EH (cell line): Measurements from ENCODE around the gene G6PD.
A peak's percentile ranks its signal among the peaks of the same experiment; 100 is the strongest.
"Not testable (repeated sequence)": the region's sequence is repeated elsewhere in the genome, so short reads cannot be mapped to it uniquely, and the experiment has no call there.

Experiments
- DNase-seq: peaks from one replicate; pipeline ENCODE4 v3.0.0-alpha.2; 2015; ENCODE audit warnings: low read depth

Gene G6PD

DNA sequence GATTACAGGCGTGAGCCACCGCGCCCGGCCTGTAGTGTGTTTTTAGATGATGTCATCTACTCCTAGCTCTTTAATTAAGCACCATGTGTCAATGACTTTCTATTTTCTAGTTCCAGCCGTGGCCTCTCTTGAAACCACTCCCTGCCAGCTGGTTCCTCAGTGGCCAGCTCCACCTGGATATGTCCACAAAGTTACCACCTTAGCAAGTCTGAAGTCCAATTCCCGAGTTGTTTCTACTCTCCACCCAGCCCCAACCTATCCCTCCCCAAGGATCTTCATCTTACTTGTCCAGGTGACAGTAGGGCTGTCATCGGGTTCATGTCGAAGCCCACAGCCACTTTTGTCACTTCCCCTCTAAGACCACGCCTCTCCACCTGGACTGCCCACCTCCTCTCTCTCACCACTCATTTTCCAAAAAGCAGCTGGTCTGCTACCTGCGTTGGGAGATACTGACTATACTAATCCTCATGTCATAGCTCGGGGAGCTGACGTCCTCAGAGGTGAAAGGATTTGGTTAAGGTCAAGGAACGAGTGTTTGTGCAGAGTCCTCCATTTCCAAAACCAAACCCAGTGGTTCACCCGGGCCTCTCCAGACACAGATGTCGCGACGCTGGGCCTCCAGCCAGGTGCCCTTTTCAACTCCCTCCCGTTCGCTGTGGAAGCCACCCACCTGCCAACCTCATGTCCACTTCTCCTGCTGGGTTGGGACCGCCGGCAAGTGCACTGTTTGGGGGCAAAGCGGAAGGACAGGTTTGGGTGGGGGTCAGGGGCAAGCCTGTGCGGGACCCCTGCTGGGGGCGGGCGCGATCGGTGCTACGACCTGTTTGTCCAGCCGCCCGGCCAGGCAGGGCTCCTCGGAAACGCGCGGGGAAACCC is 31.3 kb downstream of the G6PD start:
- no peak for DNase-seq

DNA sequence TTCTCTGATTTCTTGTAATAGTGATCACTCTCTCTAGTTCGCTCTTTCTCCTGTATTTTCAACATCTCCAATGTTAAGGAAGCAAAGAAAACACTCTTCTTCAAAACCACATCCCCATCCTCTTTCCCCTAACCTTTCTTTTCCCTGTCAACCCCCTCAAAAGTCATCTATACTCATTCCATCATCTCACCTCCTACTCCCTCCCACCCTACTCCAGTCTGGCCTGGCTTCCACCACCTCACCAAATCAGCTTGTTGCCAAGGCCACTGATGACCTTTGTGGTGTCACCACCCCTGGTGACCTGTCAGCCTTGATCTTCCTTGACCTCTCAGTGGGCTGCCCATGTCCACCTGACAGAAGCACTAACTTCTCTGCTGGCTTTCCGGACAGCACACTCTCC is 32.9 kb downstream of the G6PD start:
- no peak for DNase-seq

DNA sequence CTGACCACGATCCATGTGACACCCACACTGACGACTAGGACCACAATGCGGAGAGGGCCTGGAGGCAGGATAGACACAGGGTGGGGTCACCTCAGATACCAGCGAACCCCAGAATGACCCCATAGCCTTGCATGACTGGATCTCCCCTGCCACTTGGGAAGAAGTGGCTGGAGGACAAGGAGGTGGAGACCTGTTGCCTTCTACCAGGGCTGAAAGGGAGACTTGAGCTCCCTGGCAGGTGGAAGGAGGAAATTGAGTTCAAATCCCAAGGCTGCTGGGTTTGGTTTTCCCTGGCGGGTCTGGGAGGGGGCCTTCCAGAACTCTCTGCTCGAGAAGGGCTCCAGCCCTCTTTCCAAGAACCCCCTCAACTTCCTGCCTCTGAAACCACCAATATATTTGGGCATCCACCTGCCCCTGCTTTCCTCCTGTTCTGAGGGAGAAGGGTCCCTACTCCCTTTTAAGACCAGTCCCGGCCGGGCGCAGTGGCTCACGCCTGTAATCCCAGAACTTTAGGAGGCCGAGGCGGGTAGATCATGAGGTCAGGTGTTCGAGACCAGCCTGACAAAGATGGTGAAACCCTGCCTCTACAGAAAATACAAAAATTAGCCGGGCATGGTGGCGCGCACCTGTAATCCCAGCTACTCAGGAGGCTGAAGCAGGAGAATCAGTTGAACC is 33.6 kb downstream of the G6PD start:
- DNase-seq, result no peak

DNA sequence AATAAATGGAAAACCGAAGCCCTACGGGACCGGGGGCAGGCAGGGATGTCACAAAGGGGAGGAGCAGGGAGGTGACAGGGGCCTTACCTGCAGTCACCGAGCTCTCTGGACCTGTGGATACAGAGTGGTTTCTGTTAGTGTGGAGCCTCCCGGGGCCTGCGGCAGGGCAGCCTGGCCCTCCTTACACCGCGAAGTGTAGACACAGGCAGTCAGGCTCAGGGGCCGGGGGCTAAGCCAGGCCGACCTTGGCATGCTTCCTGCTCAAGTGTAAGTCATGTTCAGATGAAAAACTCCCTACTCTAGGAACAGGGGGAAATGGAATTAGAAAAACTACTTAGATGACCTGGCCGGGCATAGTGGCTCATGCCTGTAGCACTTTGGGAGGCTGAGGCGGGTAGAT is 34.9 kb downstream of the G6PD start:
- no peak for DNase-seq

DNA sequence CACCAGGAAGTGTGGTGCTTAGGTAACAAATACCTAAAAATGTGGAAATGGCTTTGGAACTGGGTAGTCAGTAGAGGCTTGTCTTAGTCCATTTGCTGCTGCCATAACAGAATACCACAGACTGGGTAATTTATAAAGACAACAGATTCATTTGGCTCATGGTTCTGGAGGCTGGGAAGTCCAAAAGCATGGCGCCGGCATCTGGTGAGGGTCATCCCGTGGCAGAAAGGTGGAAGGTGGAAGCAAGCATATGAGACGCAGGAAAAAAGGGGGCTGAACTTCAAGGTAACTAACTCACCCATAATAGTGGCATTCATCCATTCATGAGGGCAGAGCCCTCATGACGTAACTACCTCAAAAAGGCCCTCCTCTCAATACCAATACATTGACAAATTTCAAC is 37.2 kb downstream of the G6PD start:
- no peak for DNase-seq

DNA sequence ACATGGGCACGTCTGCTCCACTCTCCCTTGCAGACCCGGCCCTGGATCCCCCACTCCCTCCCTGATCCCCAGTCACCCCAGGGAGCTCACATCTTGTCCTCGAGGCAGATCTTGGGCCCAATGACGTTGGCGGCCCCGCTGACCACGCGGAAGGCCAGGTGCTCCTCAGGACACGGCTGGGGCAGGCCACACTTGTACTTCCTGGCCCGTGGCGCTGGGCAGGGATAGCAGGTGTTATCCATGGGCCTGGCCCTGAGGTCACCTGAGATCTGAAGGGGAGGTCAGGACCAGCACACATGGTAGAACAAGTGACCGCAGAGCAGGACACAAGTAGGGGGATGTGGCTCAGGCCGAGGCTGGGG is 38.3 kb downstream of the G6PD start:
- DNase-seq, result no peak

DNA sequence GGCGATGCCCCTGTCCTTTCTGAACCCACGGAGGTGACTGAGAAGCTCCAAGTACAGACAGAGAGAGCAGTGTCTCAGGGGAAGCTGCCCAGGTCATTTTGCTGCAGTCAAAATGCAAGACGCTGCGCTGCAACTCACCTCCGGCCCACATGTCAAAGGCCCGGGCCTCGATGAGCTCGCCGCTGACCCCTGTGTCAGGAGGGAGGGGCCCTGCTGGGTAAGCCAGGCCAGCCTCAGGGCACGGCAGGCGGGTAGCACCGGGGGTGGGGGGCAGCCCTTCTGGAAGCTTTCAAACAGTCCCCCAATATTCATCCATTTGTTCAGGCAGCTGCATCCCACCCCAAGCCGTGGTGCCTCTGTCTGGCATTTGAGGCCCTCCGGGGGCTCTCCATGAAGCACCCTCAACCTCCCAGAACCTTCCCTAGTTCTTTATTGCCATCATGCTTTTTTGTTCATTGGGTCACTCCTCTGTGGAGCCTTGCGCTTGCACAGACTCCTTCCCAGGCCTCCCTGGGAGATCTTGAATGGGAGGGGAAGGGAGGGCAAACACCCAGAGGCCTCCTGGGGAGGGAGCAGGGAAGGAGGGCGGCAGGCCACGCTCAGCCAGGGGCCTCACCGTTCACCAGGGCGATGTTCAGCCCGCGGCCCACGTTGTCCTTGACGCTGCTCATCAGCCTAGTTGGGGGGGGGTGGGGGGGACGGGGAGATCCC is 38.8 kb downstream of the G6PD start:
- no peak for DNase-seq

DNA sequence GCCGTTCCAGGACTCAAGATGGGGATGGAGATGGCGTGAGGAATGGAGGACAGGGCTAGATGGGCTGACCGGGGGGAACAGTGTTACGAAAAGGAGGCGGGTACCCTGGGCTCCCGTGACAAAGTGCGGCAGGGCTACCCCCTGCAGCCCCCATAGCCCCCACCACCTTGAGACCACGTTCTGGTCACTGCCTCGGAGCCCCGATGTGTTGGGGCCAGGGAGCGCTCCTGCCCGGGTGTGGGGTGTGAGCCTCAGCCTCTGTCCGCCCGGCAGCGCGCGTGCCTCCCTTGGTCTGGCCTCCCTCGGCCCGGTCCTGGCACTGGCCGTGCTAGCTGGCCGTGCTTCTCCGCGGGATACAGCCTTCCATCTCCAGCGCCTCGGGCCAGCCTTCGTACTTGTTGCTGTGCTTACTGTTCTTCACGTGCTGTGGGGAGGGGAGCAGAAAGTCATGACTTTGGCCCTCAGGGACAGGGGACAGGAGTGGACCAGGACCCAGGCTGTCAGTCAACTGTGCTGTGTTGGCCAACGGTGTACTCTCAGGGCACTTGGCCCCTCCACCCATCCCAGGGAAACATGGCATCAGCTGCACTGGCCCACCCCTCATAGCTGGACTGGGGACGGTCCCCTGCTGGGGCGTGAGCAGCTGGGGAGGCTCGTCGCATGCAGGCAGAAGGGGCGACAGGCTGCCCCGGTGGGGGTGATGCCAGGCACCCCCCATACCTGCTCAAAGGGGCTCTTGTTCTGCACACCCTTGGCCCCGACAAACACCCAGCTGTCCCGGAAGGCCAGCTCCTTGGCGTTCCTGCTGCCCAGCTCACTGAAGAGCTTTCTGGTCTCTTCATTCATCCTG is 39.9 kb downstream of the G6PD start:
- no peak for DNase-seq

DNA sequence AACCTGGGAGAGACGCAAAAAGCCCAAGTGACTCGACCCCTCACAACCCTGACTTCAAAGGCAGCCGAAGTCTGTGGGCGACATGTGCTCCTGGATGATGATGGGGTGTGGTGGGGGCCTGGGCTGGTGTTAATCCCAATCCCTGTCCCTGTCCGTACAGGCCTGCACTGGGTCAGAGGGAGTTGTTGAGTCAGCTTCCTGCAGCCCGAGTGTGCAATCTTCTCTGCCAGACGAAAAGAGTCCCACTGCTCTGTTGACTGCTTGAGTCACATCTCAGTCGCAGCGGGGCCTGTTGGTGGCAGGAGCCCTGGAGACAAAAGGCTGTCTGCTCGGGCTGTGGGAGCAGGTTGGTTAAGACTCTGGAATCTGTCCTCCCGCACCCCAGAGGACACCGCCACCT is 40.9 kb downstream of the G6PD start:
- peak; percentile 77 for DNase-seq

DNA sequence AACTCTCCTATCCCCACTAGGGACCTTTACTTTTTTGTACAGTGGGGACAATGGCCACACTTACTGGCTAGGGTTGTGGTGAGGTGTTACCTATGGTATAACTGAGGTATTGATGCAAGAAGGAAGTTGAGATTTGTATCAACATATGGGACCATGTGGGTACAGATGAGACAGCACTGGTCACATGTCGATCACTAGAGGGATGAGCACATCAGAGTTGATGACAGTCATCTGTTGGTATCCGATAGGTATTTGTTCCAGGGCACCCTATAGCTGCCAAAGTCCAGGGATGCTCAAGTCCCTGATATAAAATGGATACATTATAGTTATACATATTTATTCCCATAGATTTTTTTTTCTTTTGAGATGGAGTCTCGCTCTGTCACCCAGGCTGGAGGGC is 43.7 kb downstream of the G6PD start:
- no peak for DNase-seq

DNA sequence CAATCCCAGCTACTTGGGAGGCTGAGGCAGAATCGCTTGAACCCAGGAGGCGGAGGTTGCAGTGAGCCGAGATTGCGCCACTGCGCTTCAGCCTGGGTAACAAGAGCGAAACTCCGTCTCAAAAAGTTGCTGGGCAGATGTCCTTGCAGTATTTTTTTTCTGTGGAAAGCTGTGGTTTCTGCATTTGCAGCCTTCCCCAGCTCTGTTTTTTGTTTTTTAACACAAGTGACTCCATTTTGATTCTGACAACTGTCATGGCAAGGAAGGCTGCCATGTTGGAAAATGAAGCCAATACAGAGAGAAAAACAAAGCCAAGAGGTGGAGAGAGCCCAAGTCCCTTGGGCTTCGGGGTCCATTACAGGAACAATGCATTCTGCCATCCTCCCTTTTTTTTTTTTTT is 44.5 kb downstream of the G6PD start:
- no peak for DNase-seq

DNA sequence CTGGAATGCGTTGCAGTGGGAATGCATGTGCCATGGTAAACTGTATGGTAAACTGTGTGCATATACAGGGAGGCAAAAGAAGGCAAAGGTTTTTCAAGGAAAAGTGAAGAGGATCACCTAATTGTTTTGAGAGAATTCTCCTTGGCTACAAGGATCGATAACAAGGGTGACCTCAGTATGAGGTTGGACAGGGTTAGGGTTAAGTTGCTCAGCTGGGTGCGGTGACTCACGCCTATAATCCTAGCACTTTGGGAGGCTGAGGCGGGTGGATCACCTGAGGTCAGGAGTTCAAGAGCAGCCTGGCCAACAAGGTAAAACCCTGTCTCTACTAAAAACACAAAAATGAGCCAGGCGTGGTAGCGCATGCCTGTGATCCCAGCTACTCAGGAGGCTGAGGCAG is 45.2 kb downstream of the G6PD start:
- not testable (repeated sequence) for DNase-seq

DNA sequence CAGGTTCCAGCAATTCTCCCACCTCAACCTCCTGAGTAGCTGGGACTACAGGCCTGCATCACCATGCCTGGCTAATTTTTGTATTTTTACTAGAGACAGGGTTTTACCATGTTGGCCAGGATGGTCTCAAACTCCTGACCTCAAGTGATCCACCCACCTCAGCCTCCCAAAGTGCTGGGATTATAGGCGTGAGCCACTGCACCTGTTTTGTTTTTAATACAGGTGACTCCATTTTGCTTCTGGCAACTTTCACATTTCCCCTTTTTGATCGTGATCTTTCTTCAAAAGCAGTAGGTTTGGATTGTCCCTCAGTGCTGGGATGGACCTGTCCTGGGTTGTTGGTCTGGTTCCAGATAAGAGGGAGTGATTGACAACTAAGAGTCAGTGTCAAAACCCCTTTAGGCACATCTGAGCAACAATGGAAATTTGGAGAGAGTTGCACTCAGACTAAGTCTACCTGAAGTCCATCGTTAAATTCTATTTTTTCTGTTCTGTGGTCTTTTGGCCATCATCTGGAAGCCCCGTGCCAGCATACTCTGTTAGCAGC is 50.0 kb downstream of the G6PD start:
- DNase-seq, result not testable (repeated sequence)

DNA sequence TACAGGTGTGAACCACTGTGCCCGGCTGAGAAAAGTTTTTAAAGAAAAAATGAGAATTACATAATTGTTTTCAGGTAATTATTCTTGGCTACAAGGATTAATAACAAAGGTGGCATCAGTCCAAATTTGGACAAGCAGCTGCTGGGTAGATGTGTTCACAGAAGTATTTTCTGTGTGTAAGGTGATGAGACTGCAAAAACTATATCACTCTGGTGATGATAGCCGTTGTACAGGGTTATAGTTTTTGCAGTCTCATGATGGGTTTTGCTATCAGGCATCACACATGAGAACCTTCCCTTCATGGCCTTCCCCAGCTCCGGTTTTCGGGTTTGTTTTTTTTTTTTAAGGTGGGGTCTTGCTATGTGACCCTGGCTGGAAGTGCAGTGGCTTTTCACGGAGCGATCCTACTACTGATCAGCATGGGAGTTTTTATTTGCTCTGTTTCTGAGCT is 51.1 kb downstream of the G6PD start:
- DNase-seq, result no peak

DNA sequence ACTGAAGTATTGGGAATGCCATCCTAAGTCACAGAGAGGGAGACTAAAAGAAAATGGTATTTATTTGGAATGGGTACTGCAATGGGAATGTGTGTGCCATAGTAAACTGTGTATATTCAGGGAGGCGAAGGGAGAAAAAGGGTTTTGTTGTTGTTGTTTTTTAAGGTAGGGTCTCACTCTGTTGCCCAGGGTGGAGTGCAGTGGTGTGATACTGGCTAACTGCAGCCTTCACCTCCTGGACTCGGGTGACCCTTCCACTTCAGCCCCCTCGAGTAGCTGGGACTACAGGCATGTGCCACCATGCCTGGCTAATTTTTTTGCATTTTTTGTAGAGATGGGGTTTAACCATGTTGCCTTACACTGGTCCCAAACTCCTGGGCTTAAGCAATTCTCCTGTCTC is 51.9 kb downstream of the G6PD start:
- DNase-seq, result no peak

DNA sequence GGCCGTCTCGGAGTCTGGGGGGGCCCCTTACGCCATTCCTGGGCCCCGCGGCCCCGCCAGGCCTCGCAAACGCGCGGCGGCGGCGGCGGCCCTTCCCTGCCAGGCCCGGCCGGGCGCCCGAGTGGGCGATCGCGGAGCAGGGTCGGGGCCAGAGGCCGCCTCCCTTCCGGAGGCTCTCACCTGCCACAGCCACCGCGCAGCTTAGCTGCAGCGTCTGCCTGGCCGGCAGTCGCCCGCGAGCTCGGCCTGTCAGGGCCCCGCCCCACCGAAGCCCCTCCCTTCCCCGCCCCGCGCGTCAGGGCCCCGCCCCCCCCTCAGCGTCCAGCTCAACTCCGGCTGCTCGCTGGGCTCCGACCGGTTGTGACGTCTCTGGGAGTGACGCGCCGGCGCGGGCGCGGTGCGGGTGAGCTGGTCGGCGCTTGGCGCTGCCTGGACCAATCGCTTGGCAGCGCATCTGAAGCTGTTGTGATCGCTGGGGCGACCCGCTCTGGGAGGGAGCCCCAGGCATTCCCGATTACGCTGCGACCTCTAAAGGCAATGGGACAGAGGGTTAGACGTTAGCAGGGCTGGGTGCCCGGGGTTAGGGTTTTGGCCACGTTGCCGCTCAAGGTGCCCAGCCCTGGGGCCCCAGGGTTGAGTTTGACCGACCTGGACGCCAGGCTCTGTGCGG is 56.1 kb downstream of the G6PD start, which contains the start of gene SLC10A3:
SLC10A3 (minus strand) TSS at position 216 of the 670 bp plus-strand sequence. CDS start 1,689 bp downstream, outside the sequence.
- peak; percentile 93 for DNase-seq

DNA sequence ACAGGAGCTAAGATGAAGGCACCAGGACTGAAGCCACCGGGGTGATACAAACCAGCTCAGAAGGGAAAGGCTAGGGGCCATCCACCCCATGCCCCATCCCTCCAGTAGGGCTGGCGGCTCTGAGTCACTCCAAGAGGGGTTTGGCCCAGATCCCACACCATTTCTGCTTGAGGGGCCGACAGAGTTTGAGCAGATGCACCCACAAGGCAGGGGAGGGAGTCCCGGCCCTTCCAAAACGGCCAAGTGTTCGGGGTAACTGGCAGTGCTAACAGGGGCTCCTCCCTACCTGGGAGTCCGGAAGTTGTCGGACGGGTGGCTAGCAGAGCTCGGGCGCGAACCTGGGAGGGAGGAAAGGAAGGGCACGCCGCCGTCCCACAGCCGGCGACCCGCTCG is 56.6 kb downstream of the G6PD start:
- DNase-seq, result peak; percentile 70

DNA sequence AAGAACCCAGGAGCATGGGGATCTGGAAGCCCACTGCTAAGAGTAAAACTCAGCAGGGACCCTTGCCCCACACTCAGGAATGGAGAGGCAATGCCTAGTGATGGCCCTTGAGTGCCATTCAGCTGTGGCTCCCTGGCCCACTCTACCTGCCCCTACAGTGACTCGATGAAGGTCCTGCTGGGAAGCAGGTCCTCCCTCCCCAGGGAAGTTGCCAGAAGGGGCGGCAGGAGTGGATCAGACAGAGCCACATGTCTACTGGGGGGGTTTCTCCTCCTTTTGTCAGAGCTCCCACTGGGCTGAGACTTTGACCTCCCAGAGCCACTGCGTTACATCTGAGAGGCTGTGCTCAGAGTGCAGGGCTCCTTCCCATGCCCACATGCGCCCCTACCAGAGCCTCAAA is 57.5 kb downstream of the G6PD start:
- DNase-seq, result no peak

DNA sequence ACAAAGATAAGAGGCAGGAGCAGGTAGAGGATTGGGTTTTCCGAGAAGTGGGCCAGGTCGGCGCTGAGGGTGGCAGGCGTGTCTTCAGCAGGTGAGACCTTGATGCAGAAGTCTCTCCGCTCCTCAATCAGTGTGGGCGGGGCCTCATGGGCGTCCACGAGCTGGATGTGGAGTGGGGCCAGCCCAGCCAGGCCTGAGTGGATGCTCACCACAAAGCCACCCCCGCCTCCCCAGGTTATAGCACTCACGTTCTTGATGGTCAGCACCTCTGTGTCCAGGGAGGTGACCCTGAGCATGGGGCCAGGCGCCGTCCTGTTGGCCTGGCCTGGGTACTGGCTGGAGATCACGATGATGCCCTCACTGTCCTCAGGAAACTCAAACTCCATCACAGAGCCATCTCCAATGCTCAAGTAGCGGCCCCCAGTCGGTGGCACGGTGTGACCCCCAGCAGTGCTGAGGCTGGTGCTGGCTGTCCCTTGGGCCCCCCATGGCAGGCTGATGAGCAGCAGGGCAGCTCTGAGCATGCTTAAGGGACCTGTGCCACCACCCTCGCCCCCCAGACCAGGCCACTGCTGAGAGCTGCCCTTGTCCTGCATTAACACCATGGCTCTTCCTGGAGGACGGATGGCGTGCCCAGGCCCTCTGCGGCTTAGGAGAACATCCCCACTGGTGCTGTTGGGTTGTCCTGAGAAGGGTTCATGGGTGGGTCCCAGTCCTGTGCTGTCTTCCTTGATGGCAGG is 58.1 kb downstream of the G6PD start:
- no peak for DNase-seq
